ENCODE data around the gene SMPDL3B.
A peak's percentile ranks its signal among the peaks of the same experiment; 100 is the strongest.

Gene SMPDL3B

GRCh38 chr1:27955076-27955475 is 20.3 kb downstream of the SMPDL3B start:
- Mint-ChIP-seq H3K27ac (no peak overlapping the region), H3K9me3 (no peaks in the 10 kb centered on the region), H3K4me1 (peaks cover 5% of the 10 kb centered on the region), H3K27me3 (ENCODE audit: low read depth) (peaks cover 4% of the 10 kb centered on the region), H3K36me3 (ENCODE audit: low read depth) (no peaks in the 10 kb centered on the region), H3K4me3 (peak overlapping the region in 2 of 3 experiments; percentile 31 to 54)
- no peak for TF ChIP-seq CTCF (IDR thresholded peaks at IDR 0.05; ENCODE audit: unreplicated experiment in 3 of 3)

- peak overlapping the region; percentile 18 to 59 (median 37) for H3K27ac Mint-ChIP-seq
- H3K36me3 Mint-ChIP-seq (ENCODE audit: low read depth) = no peaks in the 10 kb centered on the region
- TF ChIP-seq CTCF (IDR thresholded peaks at IDR 0.05; ENCODE audit: unreplicated experiment in 3 of 3) = no peak
- H3K27me3 Mint-ChIP-seq (ENCODE audit: low read depth) = peaks cover 4% of the 10 kb centered on the region
- no peaks in the 10 kb centered on the region for H3K9me3 Mint-ChIP-seq
- peak overlapping the region; percentile 57 to 83 (median 74) for H3K4me3 Mint-ChIP-seq
- peaks cover 14% of the 10 kb centered on the region for H3K4me1 Mint-ChIP-seq
Observed at GRCh38 chr1:27956761-27957160, 22.0 kb downstream of the SMPDL3B start.

GRCh38 chr1:27957655-27958054 is 22.9 kb downstream of the SMPDL3B start:
- H3K27ac Mint-ChIP-seq = peak overlapping the region; percentile 18 to 59 (median 37)
- peak overlapping the region in 1 of 3 experiments; percentile 83 for H3K4me3 Mint-ChIP-seq
- no peaks in the 10 kb centered on the region for H3K9me3 Mint-ChIP-seq
- H3K4me1 Mint-ChIP-seq = peaks cover 18% of the 10 kb centered on the region
- H3K27me3 Mint-ChIP-seq (ENCODE audit: low read depth) = peaks cover 4% of the 10 kb centered on the region
- no peak for TF ChIP-seq CTCF (IDR thresholded peaks at IDR 0.05; ENCODE audit: unreplicated experiment in 3 of 3)
- no peaks in the 10 kb centered on the region for H3K36me3 Mint-ChIP-seq (ENCODE audit: low read depth)

GRCh38 chr1:27958513-27958912 is 23.7 kb downstream of the SMPDL3B start:
- TF ChIP-seq CTCF (IDR thresholded peaks at IDR 0.05; ENCODE audit: unreplicated experiment in 3 of 3) = no peak
- peaks cover 18% of the 10 kb centered on the region for H3K4me1 Mint-ChIP-seq
- peaks cover 4% of the 10 kb centered on the region for H3K27me3 Mint-ChIP-seq (ENCODE audit: low read depth)
- H3K4me3 Mint-ChIP-seq = peak overlapping the region in 2 of 3 experiments; percentile 88 to 91
- H3K9me3 Mint-ChIP-seq = no peaks in the 10 kb centered on the region
- no peak overlapping the region for H3K27ac Mint-ChIP-seq
- no peaks in the 10 kb centered on the region for H3K36me3 Mint-ChIP-seq (ENCODE audit: low read depth)

- Mint-ChIP-seq H3K4me1 (peaks cover 18% of the 10 kb centered on the region), H3K27ac (peak within 1 kb of the TSS; percentile 80 to 95 (median 91)), H3K4me3 (peak within 1 kb of the TSS; percentile 86 to 91 (median 88))
Observed at GRCh38 chr1:27959792-27960603, 25.2 kb downstream of the SMPDL3B start, which contains the start of gene XKR8. TSS of gene XKR8 (plus strand) at chr1:27959973. CDS start at chr1:27960070, 97 bp downstream.

More at GRCh38 chr1:27959792-27960603, 25.2 kb downstream of the SMPDL3B start, which contains the start of gene XKR8:
- peak; percentile 29 to 58 (median 44) for TF ChIP-seq CTCF (IDR thresholded peaks at IDR 0.05; ENCODE audit: unreplicated experiment in 3 of 3)
- Mint-ChIP-seq H3K9me3 (no peaks in the 10 kb centered on the region), H3K27me3 (ENCODE audit: low read depth) (peaks cover 4% of the 10 kb centered on the region), H3K36me3 (ENCODE audit: low read depth) (peaks cover 8% of the 10 kb centered on the region)

Measured in nephron (organoid).